Stimulated activated CD8-positive, alpha-beta memory T cell treated with anti-CD3 and anti-CD28 coated beads, Interleukin-7, amount 100 ng/mL, for 48 hours (primary cell): ENCODE results near the gene LRRC25.
A peak's percentile ranks its signal among the peaks of the same experiment; 100 is the strongest.
"Not testable (repeated sequence)": the region's sequence is repeated elsewhere in the genome, so short reads cannot be mapped to it uniquely, and the experiment has no call there.

Source experiments
- DNase-seq, 2 donors: peaks; one replicate each; pipeline ENCODE4 v3.0.0-alpha.2; 2020; ENCODE audit warnings: low read depth in 1 of 2; ENCODE audit errors: extremely low read depth in 1 of 2

The LRRC25 gene

GRCh38 chr19:18380843-18381242 is 16.6 kb downstream of the LRRC25 start:
- DNase-seq = no peak

DNA sequence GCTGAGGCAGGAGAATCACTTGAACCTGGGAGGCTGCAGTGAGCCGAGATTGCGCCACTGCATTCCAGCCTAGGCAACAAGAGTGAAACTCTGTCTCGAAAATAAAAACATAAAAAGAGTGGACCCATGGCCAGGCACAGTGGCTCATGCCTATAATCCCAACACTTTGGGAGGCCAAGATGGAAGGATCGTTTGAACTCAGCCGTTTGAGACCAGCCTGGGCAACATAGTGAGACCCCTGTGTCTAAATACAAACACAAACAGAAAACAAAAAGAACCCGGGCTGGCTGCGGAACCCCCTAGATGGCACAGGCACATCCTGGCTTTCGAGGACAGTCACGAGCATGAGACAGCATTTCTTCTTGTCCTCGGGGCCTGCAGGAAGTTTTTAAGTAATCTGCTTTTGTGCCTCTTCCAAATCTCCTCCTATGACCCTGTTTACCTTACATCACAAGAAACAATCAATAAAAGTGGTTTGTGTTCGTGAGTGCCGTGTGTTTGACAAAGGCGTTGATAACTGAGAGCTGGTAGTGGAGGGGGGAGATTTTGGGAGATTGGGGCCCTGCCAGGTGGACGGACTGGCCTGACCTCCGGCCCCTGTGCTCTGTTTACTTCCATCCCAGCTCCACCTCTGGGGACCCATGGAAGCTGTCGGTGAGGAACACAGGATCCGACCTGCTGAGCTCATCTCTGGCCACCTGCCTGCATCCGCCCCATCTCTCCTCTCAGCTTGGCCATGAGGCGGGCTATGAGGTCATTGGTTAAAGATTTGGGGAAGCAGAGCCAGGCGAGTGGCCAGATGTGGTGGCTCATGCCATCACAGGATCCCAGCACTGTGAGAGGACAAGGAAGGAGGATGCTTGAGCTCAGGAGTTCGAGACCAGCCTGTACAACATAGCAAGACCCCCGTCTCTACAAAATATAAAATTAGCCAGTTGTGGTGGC is 17.3 kb downstream of the LRRC25 start:
- no peak for DNase-seq

- no peak for DNase-seq
These were observed 20.4 kb downstream of the LRRC25 start for GRCh38 chr19:18377026-18377425.

GRCh38 chr19:18373892-18374629 is 23.4 kb downstream of the LRRC25 start:
- DNase-seq = peak; percentile 64 to 73

DNA sequence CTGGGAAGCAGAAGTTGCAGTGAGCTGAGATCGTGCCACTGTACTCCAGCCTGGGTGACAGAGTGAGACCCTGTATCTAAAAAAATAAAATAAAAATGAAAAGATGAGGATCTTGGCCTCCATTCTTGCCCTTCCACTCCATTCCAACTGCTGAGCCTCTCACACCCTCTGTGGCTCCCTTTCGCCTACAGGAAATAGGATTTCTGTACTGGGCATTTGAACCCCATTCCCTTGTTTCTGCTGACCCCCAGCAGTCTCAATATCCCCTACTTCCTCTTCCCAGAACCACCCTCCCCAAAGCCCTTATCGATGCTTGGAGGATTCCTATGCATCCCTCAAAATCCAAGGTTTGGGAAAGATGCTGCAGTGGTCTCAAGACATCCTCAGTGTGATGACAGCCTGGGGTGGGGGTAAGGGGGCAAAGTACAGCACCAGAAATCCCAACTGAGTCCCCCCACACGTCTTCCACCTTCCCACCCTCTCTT is 24.0 kb downstream of the LRRC25 start:
- no peak for DNase-seq

- no peak for DNase-seq
These were observed 28.8 kb downstream of the LRRC25 start for GRCh38 chr19:18368504-18369222.

DNA sequence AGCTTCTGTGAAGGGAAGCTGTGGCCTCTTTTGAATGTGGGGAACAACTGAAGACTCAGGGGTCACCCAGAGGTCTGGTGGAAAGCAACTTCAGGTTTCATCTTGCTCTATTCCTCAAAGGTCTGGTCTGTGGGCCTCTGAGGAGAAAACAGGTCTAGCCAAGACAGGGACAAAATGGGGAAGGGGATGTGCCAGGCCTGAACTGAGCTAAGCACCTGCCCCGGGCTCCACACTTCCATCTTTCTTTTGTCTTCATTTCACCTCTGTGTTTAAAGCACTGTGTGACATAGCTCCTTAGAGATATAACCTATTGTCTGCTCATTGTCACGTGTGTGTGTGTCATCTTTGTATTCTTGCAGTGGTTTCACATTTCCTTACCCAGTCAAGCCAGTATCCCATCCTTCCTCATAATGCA is 31.4 kb downstream of the LRRC25 start:
- DNase-seq = no peak

GRCh38 chr19:18364826-18365528 is 32.4 kb downstream of the LRRC25 start:
- no peak for DNase-seq

DNA sequence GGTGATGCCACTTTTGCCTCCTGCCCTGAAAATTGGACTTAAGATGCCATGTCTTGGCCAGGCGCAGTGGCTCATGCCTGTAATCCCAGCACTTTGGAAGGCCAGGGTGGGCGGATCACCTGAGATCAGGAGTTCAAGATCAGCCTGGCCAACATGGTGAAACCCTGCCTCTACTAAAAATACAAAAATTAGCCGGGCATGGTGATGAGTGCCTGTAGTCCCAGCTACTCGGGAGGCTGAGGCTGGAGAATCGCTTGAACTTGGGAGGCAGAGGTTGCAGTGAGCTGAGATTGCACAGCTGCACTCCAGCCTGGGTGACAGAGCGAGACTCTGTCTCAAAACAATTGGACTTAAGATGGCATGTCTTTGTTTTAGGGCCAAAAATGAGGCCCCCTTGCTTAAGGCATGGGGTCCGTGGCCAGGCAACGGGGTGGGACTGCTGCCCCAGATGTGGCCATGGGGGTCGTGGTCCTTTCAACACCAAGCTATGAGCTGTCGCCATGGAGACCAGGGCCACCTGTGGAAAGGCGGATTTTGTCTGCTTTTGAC is 33.1 kb downstream of the LRRC25 start:
- not testable (repeated sequence) for DNase-seq

GRCh38 chr19:18363787-18364186 is 33.6 kb downstream of the LRRC25 start:
- no peak for DNase-seq

DNA sequence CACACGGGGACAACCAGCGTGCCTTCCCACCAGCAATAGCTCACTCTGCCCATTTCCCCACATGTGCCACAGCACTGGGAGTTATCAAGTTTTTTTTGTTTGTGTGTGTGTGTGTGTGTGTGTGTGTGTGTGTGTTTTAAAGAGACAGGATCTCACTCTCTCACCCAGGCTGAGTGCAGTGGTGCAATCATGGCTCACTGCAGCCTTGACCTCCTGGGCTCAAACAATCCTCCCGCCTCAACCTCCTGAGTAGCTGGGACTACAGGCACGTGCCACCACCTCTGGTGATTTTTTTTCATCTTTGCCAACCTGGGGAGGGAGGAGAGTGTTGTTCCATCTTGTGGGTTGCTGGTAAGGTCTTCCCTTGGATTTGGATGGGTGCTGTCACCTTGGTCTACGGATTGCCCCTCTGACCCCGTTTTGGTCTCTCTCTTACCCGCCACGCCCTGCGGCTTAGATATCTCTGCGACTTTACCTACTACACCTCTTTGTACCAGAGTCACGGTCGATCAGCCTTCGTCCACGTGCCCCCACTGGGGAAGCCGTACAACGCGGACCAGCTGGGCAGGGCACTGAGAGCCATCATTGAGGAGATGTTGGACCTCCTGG is 34.4 kb downstream of the LRRC25 start:
- DNase-seq = no peak

GRCh38 chr19:18361646-18362045 is 35.8 kb downstream of the LRRC25 start:
- DNase-seq = no peak

DNA sequence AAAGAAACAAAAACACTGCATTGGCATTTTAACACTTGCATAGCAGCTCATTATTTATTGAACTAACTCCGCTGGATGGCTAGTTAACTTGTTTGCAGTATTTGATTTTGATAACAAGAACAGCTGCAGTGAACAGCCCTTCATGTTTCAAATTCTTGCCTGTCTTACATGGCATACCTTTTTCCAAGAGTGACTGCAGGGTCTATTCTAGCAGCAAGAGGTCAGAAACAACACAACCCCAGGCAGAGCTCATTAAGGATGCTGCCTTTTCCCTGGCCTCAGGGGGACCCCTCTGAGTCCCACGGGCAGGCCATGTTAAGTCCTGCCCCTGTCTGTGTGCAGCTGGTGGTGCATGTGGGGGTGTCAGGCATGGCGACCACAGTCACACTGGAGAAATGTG is 40.4 kb downstream of the LRRC25 start:
- no peak for DNase-seq

- DNase-seq = not testable (repeated sequence)
These were observed 42.7 kb downstream of the LRRC25 start for GRCh38 chr19:18354743-18355142.

- no peak for DNase-seq
These were observed 43.9 kb downstream of the LRRC25 start for GRCh38 chr19:18353378-18354005.

DNA sequence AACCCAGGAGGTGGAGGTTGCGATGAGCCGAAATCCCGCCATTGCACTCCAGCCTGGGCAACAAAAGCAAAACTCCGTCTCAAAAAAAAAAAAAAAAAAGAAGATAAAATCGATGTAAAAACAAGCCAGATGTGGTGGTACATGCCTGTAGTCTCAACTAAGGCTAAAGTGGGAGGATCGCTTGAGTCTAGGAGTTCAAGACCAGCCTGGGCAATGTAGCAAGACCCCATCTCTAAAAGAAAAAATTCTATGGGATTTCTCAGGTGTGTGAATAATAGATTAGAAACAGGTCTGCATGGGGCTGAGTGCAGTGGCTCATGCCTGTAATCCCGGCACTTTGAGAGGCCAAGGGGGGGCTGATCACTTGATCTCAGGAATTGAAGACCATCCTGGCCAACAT is 45.9 kb downstream of the LRRC25 start:
- DNase-seq = no peak

GRCh38 chr19:18350490-18350889 is 46.9 kb downstream of the LRRC25 start:
- no peak for DNase-seq

- DNase-seq = no peak
These were observed 47.8 kb downstream of the LRRC25 start for GRCh38 chr19:18349524-18350128.

- DNase-seq = not testable (repeated sequence)
These were observed 48.5 kb downstream of the LRRC25 start for GRCh38 chr19:18348818-18349339.
